GM12878 (cell line): Measurements from ENCODE around the gene GRK6. TPM values are rescaled to one million over a fixed set of nuclear protein-coding genes. Genes with fewer than 3 reads are reported as not detected.

ENCODE experiments used
- ATAC-seq: fragments of 200-7000 bp; cut with Tn5 transposase; 3 replicates; pipeline ENCODE4 v1.9.1; 2020; ENCODE audit warnings: mild to moderate bottlenecking, moderate library complexity
- BruUV-seq: library from RNA; stranded (reverse); fragments of 400-500 nt; replicated peaks from 2 replicates; lab custom pipeline; 2021; lab: Mats Ljungman, UMichigan
- CTCF ChIA-PET: fragments of 300-600 bp; sonication (Branson Sonifier 250); formaldehyde crosslinking; extraction: SDS; loops from one replicate; lab custom pipeline; 2021; ENCODE audit warnings: inconsistent platforms; lab: Yijun Ruan, JAX
- POLR2A ChIA-PET: fragments of 350-600 bp; formaldehyde crosslinking; extraction: SDS; loops from one replicate; lab custom pipeline; 2021; ENCODE audit warnings: inconsistent platforms; lab: Charles Lee
- RAD21 ChIA-PET: fragments of 300-600 bp; sonication (Branson Sonifier 250); formaldehyde crosslinking; loops from one replicate; lab custom pipeline; 2023; ENCODE audit warnings: antibody characterized with exemption; ENCODE audit not compliant: unreplicated experiment; lab: Charles Lee
- SMC1A ChIA-PET: fragments of 300-600 bp; sonication (Branson Sonifier 250); formaldehyde crosslinking; loops from one replicate; lab custom pipeline; 2023; ENCODE audit not compliant: unreplicated experiment, uncharacterized antibody; lab: Charles Lee
- DNase-seq: peaks from one replicate; pipeline ENCODE4 v3.0.0-alpha.2; 2011; ENCODE audit warnings: low read depth, low spot score
- FAIRE-seq: peaks from 3 replicates; lab custom pipeline; 2011; peaks lifted over from hg19 to GRCh38; lab: Jason Lieb, UNC
- H2AFZ ChIP-seq: 2 replicates; pipeline ENCODE4 v1.6.0; 2011; ENCODE audit warnings: low read depth, low read length, control low read depth; ENCODE audit not compliant: control insufficient read depth
- H3K27ac ChIP-seq: 2 replicates; pipeline ENCODE4 v1.5.1; 2011; ENCODE audit warnings: control low read depth; ENCODE audit not compliant: control insufficient read depth, insufficient read depth
- H3K27me3 ChIP-seq, 2 experiments: replicated peaks in 1 of 2; 2 replicates each; pipeline versions ENCODE4 v1.6.0 to v1.6.1; 2011; ENCODE audit warnings: low read length in 1 of 2; ENCODE audit not compliant: control insufficient read depth in 2 of 2, insufficient read depth in 2 of 2
- H3K36me3 ChIP-seq, 2 experiments: 2 replicates each; pipeline ENCODE4 v1.5.1; 2011; ENCODE audit warnings: low read length in 1 of 2; ENCODE audit not compliant: control insufficient read depth in 2 of 2, insufficient read depth in 2 of 2
- H3K4me1 ChIP-seq: 2 replicates; pipeline ENCODE4 v1.6.1; 2011; ENCODE audit warnings: mild to moderate bottlenecking, low read length, moderate library complexity, mixed read lengths; ENCODE audit not compliant: control insufficient read depth, insufficient read depth
- H3K4me2 ChIP-seq: 2 replicates; pipeline ENCODE4 v1.6.0; 2011; ENCODE audit warnings: control low read depth; ENCODE audit not compliant: control insufficient read depth, insufficient read depth
- H3K4me3 ChIP-seq: fragments of 200-600 bp; sonication (generic); 2 replicates; pipeline ENCODE4 v1.5.1; 2016
- H3K79me2 ChIP-seq: 2 replicates; pipeline ENCODE4 v1.6.0; 2011; ENCODE audit warnings: low read length; ENCODE audit not compliant: control insufficient read depth, insufficient read depth
- H3K9ac ChIP-seq: 2 replicates; pipeline ENCODE4 v1.8.0; 2011; ENCODE audit warnings: low read length, control low read depth, mixed read lengths; ENCODE audit not compliant: control insufficient read depth, insufficient read depth
- H3K9me3 ChIP-seq: replicated peaks from 3 replicates; pipeline ENCODE4 v1.5.1; 2011; ENCODE audit warnings: mild to moderate bottlenecking, low read length; ENCODE audit not compliant: control insufficient read depth, insufficient read depth
- H4K20me1 ChIP-seq: 2 replicates; pipeline ENCODE4 v1.6.0; 2011; ENCODE audit not compliant: control insufficient read depth, insufficient read depth
- ASH2L ChIP-seq: fragments of 300-600, 200-600 bp; sonication (generic); IDR thresholded peaks from 2 replicates; pipeline ENCODE4 v1.6.1; 2017; ENCODE audit warnings: low read depth, mild to moderate bottlenecking, borderline replicate concordance
- DPF2 ChIP-seq: fragments of 450-650 bp; IDR thresholded peaks from 2 replicates; pipeline ENCODE4 v1.6.1; 2017; ENCODE audit warnings: mild to moderate bottlenecking
- HDAC2 ChIP-seq: fragments of 200-600 bp; sonication (generic); IDR thresholded peaks from 2 replicates; pipeline ENCODE4 v1.6.1; 2017
- MYB ChIP-seq: fragments of 150-350 bp; IDR thresholded peaks from 2 replicates; pipeline ENCODE4 v1.6.1; 2014; ENCODE audit warnings: mild to moderate bottlenecking, low read depth, low read length, borderline replicate concordance
- PRDM15 ChIP-seq: fragments of 450-650 bp; formaldehyde crosslinking; IDR thresholded peaks from 2 replicates; pipeline ENCODE4 v1.4.0; 2020; ENCODE audit warnings: mild to moderate bottlenecking, moderate library complexity
- RB1 ChIP-seq: fragments of 450-650 bp; formaldehyde crosslinking; IDR thresholded peaks from 2 replicates; pipeline ENCODE4 v1.6.1; 2017; ENCODE audit warnings: mild to moderate bottlenecking, borderline replicate concordance
- WGBS: methylation state at CpG from one replicate; pipeline ENCODE4 v1.1.6; 2016; ENCODE audit warnings: low lambda C conversion rate; ENCODE audit not compliant: insufficient replicate concordance, insufficient coverage; ENCODE audit errors: missing lambda C conversion rate; 5-methylcytosine and 5-hydroxymethylcytosine counted together
- in situ Hi-C: fragments of 300-500 bp; cut with MboI; formaldehyde crosslinking; loops from 9 replicates; pipeline ENCODE4 v1.14.3; 2018; ENCODE audit warnings: mixed read lengths
- intact Hi-C: fragments of 100-400 bp; cut with micrococcal nuclease; formaldehyde crosslinking; loops from one replicate; pipeline ENCODE4 v1.14.2; 2022; ENCODE audit not compliant: unreplicated experiment
- polyA plus RNA-seq, 11 experiments: library from polyadenylated mRNA; depleted of rRNA in 4 of 11; unstranded in 6 of 11; stranded (reverse) in 5 of 11; fragments of >200 nt; fragmentation: Nextera tagmentation in 4 of 11; fragmentation: Illumina TruSeq in 1 of 11; extraction: Ambion mirVana in 4 of 11; extraction: Trizol in 1 of 11; gene quantifications; 1 replicate in 1 of 11; 2 replicates in 10 of 11; pipeline versions ENCODE4 v1.2.1 to v1.2.3, GENCODE V29; 2011 to 2016; ENCODE audit warnings: inconsistent platforms in 2 of 11, missing spikeins in 2 of 11, low read depth in 1 of 11
- total RNA-seq, 4 experiments: library from RNA; depleted of rRNA in 3 of 4; stranded (reverse); fragments of >200 nt in 3 of 4; fragmentation: Illumina TruSeq in 1 of 4; extraction: Trizol in 1 of 4; gene quantifications; 2 replicates each; pipeline versions ENCODE4 v1.2.1 to v1.2.3, GENCODE V29; 2013 to 2021
- TF ChIP-seq, protein P1 (sequence below): fragments of 450-650 bp; IDR thresholded peaks from 2 replicates; pipeline ENCODE4 v1.6.1; 2016; ENCODE audit warnings: mild to moderate bottlenecking, moderate library complexity, borderline replicate concordance

Gene GRK6
- total and polyA plus RNA-seq, 10 of the 15 experiments (the other 5 are each of a cell fraction or from before 2014, with no cell fraction given): 0.79 to 124 (median 41.6) TPM

GRCh38 chr5:177476531-177477233, 50.2 kb downstream of the GRK6 start (continued):
- no peak for TF ChIP-seq PRDM15 (CRISPR knock-in tag)
- TF ChIP-seq DPF2: no peak
- TF ChIP-seq, all 136 proteins: peak for 0

- H3K9me3 ChIP-seq: no peaks in the 10 kb centered on the region
- SMC1A ChIA-PET: interaction anchor here (0.8 to 1.2 kb wide), 4 partner anchors 10 to 24 kb away, joined by 3 to 4 read pairs (median 3); partner anchors contain the start of gene PDLIM7
- no peak for FAIRE-seq
- H2AFZ ChIP-seq: no peak overlapping the region
- no peak for TF ChIP-seq MYB
- no peak for TF ChIP-seq HDAC2
- TF ChIP-seq, protein P1, sequence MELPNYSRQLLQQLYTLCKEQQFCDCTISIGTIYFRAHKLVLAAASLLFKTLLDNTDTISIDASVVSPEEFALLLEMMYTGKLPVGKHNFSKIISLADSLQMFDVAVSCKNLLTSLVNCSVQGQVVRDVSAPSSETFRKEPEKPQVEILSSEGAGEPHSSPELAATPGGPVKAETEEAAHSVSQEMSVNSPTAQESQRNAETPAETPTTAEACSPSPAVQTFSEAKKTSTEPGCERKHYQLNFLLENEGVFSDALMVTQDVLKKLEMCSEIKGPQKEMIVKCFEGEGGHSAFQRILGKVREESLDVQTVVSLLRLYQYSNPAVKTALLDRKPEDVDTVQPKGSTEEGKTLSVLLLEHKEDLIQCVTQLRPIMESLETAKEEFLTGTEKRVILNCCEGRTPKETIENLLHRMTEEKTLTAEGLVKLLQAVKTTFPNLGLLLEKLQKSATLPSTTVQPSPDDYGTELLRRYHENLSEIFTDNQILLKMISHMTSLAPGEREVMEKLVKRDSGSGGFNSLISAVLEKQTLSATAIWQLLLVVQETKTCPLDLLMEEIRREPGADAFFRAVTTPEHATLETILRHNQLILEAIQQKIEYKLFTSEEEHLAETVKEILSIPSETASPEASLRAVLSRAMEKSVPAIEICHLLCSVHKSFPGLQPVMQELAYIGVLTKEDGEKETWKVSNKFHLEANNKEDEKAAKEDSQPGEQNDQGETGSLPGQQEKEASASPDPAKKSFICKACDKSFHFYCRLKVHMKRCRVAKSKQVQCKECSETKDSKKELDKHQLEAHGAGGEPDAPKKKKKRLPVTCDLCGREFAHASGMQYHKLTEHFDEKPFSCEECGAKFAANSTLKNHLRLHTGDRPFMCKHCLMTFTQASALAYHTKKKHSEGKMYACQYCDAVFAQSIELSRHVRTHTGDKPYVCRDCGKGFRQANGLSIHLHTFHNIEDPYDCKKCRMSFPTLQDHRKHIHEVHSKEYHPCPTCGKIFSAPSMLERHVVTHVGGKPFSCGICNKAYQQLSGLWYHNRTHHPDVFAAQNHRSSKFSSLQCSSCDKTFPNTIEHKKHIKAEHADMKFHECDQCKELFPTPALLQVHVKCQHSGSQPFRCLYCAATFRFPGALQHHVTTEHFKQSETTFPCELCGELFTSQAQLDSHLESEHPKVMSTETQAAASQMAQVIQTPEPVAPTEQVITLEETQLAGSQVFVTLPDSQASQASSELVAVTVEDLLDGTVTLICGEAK: no peak
- TF ChIP-seq RB1: no peak
- no peak for TF ChIP-seq ASH2L
- TF ChIP-seq, all 136 proteins: peak for 0
- WGBS: 78% methylated on average over 12 of the region's 13 CpGs
- Histone ChIP-seq H3K27ac (no peak overlapping the region), H3K9ac (no peak overlapping the region), H4K20me1 (no peaks in the 10 kb centered on the region), H3K79me2 (no peaks in the 10 kb centered on the region), H3K27me3 (no peaks in the 10 kb centered on the region), H3K36me3 (no peaks in the 10 kb centered on the region; a peak in 1 of 4 replicates), H3K4me2 (no peak overlapping the region), H3K4me3 (no peak overlapping the region), H3K4me1 (peaks cover 21% of the 10 kb centered on the region)
- in situ Hi-C loops (no loop called here), intact Hi-C loops (no loop called here)
- no TSS peak for BruUV-seq
- ChIA-PET RAD21 (interaction anchor here (1.4 kb wide), 1 partner anchor 16 kb away, joined by 3 read pairs; no protein-coding TSS in a partner anchor), CTCF (interaction anchor here (0.8 to 2.5 kb wide), 8 partner anchors 17 to 107 kb away, joined by 3 to 13 read pairs (median 4); partner anchors contain the start of gene PDLIM7), POLR2A (interaction anchor here (1.7 kb wide), 1 partner anchor 19 kb away, joined by 6 read pairs; the partner anchor contains the start of gene PDLIM7)
- ATAC-seq (no peak), DNase-seq (no peak)
Measured at GRCh38 chr5:177477701-177478477, 51.4 kb downstream of the GRK6 start.
